Activated CD4-positive, alpha-beta T cell treated with anti-CD3 and anti-CD28 coated beads for 36 hours (primary cell): ENCODE measurements around the gene HOMER1. TPM values are rescaled to one million over a fixed set of nuclear protein-coding genes. Genes with fewer than 3 reads are reported as not detected.

Source experiments
- ATAC-seq: fragments of 200-7000 bp; cut with Tn5 transposase; one replicate; pipeline ENCODE4 v1.10.0; 2021; ENCODE audit warnings: mild to moderate bottlenecking, moderate library complexity
- CTCF ChIA-PET: fragments of 350-600 bp; sonication (Branson Sonifier 250); formaldehyde crosslinking; loops from one replicate; lab custom pipeline; 2021; ENCODE audit warnings: antibody characterized with exemption; lab: Charles Lee
- POLR2A ChIA-PET: fragments of 350-600 bp; sonication (Branson Sonifier 250); formaldehyde crosslinking; loops from one replicate; lab custom pipeline; 2021; ENCODE audit warnings: antibody characterized with exemption, inconsistent platforms; lab: Charles Lee
- DNase-seq: peaks from one replicate; pipeline ENCODE4 v3.0.0-alpha.2; 2020
- H3K27ac Mint-ChIP-seq: one replicate; pipeline ENCODE4 v1.8.0; 2021; ENCODE audit warnings: mixed read lengths
- H3K27me3 Mint-ChIP-seq: one replicate; pipeline ENCODE4 v1.8.0; 2021; ENCODE audit warnings: mixed read lengths
- H3K36me3 Mint-ChIP-seq: one replicate; pipeline ENCODE4 v1.8.0; 2021; ENCODE audit warnings: low read depth, mixed read lengths
- H3K4me1 Mint-ChIP-seq: one replicate; pipeline ENCODE4 v1.8.0; 2021; ENCODE audit warnings: mixed read lengths
- H3K4me3 Mint-ChIP-seq: one replicate; pipeline ENCODE4 v1.8.0; 2021; ENCODE audit warnings: mild to moderate bottlenecking, moderate library complexity, mixed read lengths
- H3K9me3 Mint-ChIP-seq: one replicate; pipeline ENCODE4 v1.8.0; 2021; ENCODE audit warnings: low read depth, mixed read lengths
- intact Hi-C, 2 experiments: fragments of 100-400 bp; cut with DNase I in 1 of 2; cut with micrococcal nuclease in 1 of 2; formaldehyde crosslinking; loops; one replicate each; pipeline versions ENCODE4 v1.14.2 to v1.15.1; 2022 to 2024; cut with DNase I, micrococcal nuclease
- total RNA-seq, 2 experiments: library from RNA; stranded (reverse); gene quantifications; one replicate each; pipeline ENCODE4 v1.2.3, GENCODE V29; 2021

HOMER1 gene
- total RNA-seq, 2 experiments from 2014 or later, result 11.1 to 15.1 TPM

DNA sequence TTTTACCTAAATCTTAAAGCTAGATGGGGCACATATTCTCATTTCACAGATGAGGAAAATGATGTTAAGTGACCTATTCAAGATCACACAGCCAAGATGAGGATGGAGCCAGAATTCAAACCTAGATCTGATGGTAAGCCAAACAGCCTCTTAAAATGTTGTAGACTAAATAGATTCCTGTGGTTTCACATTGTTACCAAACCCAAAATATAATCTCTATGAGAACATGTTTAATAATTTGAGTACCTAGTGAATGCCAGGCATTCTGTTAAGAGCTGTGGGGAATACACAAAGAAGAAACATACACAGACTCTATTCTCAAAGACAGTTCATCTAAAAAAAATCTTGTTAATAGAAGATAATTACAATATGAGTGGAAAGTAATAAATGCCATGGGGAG is 25.2 kb downstream of the HOMER1 start:
- ATAC-seq (no peak), DNase-seq (no peak)
- CTCF ChIA-PET, result interaction anchor here (0.8 to 1.0 kb wide), 2 partner anchors 21 to 24 kb away, joined by 3 to 4 read pairs; no protein-coding TSS in a partner anchor
- Mint-ChIP-seq H3K9me3 (peaks cover 2% of the 10 kb centered on the region), H3K27me3 (peaks cover 4% of the 10 kb centered on the region), H3K36me3 (peaks cover 2% of the 10 kb centered on the region), H3K4me1 (no peaks in the 10 kb centered on the region), H3K27ac (no peak overlapping the region), H3K4me3 (no peak overlapping the region)
- POLR2A ChIA-PET, result no interaction called here
- intact Hi-C loops, result no loop called here

DNA sequence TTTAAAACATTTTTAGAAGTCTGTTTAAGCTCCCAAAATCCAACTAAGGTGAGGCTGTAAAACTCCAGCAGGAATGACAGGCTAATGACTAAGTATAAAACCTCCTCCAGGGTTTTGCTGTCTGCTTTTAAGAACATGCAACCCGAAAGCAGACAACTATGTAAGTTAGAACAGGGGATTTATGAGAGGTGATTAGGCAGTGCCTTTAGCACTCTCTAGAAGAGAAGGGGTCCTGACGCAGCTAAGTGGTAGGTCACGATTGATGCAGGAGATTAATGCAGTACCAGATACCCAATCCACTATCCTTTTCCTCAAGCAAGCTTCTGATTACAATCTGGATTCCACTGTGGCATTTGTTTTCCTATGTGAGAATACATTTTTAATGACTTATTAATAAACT is 25.9 kb downstream of the HOMER1 start:
- DNase-seq (no peak), ATAC-seq (no peak)
- H3K4me3 Mint-ChIP-seq, result no peak overlapping the region
- no peaks in the 10 kb centered on the region for H3K4me1 Mint-ChIP-seq
- ChIA-PET POLR2A (no interaction called here), CTCF (interaction anchor here (0.8 to 1.0 kb wide), 2 partner anchors 22 to 23 kb away, joined by 3 to 4 read pairs; no protein-coding TSS in a partner anchor)
- H3K27ac Mint-ChIP-seq, result no peak overlapping the region
- intact Hi-C loops, result no loop called here
- peaks cover 2% of the 10 kb centered on the region for H3K9me3 Mint-ChIP-seq
- H3K27me3 Mint-ChIP-seq, result peaks cover 2% of the 10 kb centered on the region
- H3K36me3 Mint-ChIP-seq, result peaks cover 2% of the 10 kb centered on the region

DNA sequence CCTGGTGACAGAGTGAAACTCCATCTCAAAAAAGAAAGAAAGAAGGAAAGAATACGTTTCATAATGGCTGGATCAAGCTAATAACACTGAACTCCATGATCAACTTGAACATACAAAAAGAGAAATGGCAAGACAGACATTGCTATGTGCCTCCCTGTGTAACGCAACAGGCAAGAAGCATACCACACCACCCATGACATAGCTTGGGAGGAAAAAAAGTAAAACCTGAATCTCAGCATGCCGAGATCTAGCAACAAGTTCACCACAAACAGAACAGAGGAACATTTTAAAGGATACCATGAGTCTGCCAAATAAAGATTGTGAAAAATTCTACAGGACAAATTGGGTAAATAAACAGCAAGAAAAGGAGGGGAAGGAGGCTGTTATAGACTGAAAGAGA is 26.7 kb downstream of the HOMER1 start:
- no peak for ATAC-seq
- POLR2A ChIA-PET, result no interaction called here
- peaks cover 2% of the 10 kb centered on the region for H3K9me3 Mint-ChIP-seq
- CTCF ChIA-PET, result no interaction called here
- no peak for DNase-seq
- no peaks in the 10 kb centered on the region for H3K4me1 Mint-ChIP-seq
- H3K36me3 Mint-ChIP-seq, result peaks cover 2% of the 10 kb centered on the region
- intact Hi-C loops, result no loop called here
- H3K27me3 Mint-ChIP-seq, result peaks cover 2% of the 10 kb centered on the region
- no peak overlapping the region for H3K27ac Mint-ChIP-seq
- H3K4me3 Mint-ChIP-seq, result no peak overlapping the region

DNA sequence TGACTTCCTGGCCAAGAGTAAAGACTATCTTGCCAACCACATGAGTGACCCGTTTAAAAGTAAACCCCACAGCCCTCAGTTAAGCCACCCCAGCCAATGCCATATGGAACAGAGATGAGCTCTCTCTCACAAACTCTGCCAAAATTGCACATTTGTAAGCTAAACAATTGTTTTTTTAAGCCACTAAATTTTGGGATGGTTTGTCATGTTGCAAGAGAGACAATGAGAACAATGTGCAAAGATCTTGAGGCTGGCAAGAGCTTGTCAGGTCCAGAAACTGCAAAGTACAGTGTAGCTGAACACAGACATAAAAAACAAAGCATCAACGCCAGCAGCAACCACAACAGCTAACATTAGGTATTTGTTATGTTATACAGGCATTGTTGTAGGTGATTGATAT is 27.8 kb downstream of the HOMER1 start:
- POLR2A ChIA-PET, result no interaction called here
- H3K36me3 Mint-ChIP-seq, result peaks cover 2% of the 10 kb centered on the region
- H3K4me1 Mint-ChIP-seq, result no peaks in the 10 kb centered on the region
- intact Hi-C loops, result no loop called here
- CTCF ChIA-PET, result no interaction called here
- H3K9me3 Mint-ChIP-seq, result peaks cover 2% of the 10 kb centered on the region
- no peak overlapping the region for H3K27ac Mint-ChIP-seq
- ATAC-seq (no peak), DNase-seq (no peak)
- no peak overlapping the region for H3K4me3 Mint-ChIP-seq
- H3K27me3 Mint-ChIP-seq, result peaks cover 2% of the 10 kb centered on the region

DNA sequence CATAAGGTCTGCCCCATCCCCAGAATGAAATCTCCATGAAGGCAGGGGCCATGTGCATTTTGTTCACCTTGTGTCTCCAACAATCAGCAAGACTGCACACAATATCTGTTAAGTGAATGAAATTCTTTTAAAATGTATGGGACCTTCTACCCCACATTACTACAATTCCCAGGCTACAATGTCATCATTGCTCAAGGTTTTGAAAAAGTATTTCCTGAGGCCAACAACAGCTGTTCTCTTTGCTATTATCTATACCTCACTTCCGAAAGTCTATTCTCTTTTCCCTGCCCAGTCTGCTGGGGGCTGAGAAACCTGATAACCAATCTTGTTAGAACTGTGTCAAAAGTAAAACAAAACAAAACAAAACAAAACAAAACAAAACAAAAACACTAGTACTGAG is 29.2 kb downstream of the HOMER1 start:
- H3K36me3 Mint-ChIP-seq, result peaks cover 2% of the 10 kb centered on the region
- DNase-seq (no peak), ATAC-seq (no peak)
- intact Hi-C loops, result no loop called here
- H3K4me3 Mint-ChIP-seq, result no peak overlapping the region
- peaks cover 2% of the 10 kb centered on the region for H3K9me3 Mint-ChIP-seq
- CTCF ChIA-PET, result interaction anchor here (0.6 kb wide), 1 partner anchor 12 kb away, joined by 3 read pairs; no protein-coding TSS in a partner anchor
- no peak overlapping the region for H3K27ac Mint-ChIP-seq
- POLR2A ChIA-PET, result no interaction called here
- no peaks in the 10 kb centered on the region for H3K4me1 Mint-ChIP-seq
- H3K27me3 Mint-ChIP-seq, result peaks cover 2% of the 10 kb centered on the region

DNA sequence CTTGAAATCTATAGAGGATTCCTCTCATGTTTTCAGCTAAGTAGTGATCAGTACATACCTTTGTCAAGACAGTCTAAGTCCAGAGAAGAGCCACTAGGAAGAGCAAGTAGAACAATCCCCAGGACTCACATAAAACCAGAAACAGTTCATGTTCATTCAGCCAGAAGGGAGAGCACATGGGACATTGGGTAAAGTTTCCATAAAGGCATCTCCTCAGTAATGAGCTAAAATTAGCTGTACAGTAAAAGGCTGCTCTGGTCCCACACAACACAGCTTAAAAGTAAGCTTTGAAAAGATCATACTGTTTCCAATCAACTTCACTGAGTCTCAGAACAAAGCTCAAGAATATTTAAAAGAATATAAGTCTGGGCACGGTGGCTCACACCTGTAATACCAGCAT is 32.4 kb downstream of the HOMER1 start:
- DNase-seq, result no peak
- no peak overlapping the region for H3K27ac Mint-ChIP-seq
- peaks cover 2% of the 10 kb centered on the region for H3K36me3 Mint-ChIP-seq
- intact Hi-C loops, result no loop called here
- H3K4me1 Mint-ChIP-seq, result no peaks in the 10 kb centered on the region
- ChIA-PET CTCF (interaction anchor here (0.6 kb wide), 3 partner anchors 28 to 223 kb away, joined by 4 read pairs; no protein-coding TSS in a partner anchor), POLR2A (no interaction called here)
- H3K27me3 Mint-ChIP-seq, result no peaks in the 10 kb centered on the region
- ATAC-seq, result no peak
- H3K4me3 Mint-ChIP-seq, result no peak overlapping the region
- H3K9me3 Mint-ChIP-seq, result peaks cover 2% of the 10 kb centered on the region

DNA sequence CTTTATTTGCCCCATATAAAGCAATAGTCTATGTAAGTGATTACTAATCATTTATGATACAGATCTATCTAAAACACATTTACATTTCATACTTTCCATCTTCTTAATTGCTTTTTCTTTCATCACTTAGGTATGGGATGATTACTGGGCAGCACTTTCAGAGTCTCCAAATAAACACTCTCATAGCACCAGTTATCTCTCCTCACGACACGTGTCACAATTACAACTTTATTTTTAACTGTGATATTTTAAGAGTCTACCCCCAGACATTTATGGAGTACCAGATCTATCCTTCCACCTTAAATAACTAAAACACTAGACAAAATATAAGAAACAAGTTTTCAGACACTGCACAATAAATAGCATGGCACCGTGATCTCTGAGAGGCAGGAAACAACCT is 32.9 kb downstream of the HOMER1 start:
- ATAC-seq, result no peak
- Mint-ChIP-seq H3K27ac (no peak overlapping the region), H3K4me3 (no peak overlapping the region), H3K36me3 (peaks cover 2% of the 10 kb centered on the region), H3K4me1 (no peaks in the 10 kb centered on the region), H3K27me3 (no peaks in the 10 kb centered on the region), H3K9me3 (peaks cover 2% of the 10 kb centered on the region)
- intact Hi-C loops, result no loop called here
- POLR2A ChIA-PET, result no interaction called here
- DNase-seq, result no peak
- CTCF ChIA-PET, result no interaction called here

DNA sequence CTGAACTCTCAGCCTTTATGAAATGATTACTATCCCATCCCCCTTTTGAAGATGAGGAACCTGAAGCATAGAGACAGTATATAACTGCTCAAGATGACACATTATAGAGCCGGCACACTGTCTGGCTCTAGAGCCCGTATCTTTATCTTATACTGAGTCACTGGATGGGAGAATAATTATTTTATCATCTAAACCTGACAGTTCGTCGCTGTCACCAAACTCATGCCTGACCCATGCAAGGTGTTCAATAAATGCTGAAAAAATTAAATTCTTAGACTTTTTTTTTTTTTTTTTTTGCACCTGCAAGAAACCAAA is 38.8 kb downstream of the HOMER1 start:
- intact Hi-C loops, result no loop called here
- no peaks in the 10 kb centered on the region for H3K4me1 Mint-ChIP-seq
- H3K27ac Mint-ChIP-seq, result no peak overlapping the region
- ChIA-PET POLR2A (no interaction called here), CTCF (no interaction called here)
- DNase-seq (no peak), ATAC-seq (no peak)
- H3K36me3 Mint-ChIP-seq, result no peaks in the 10 kb centered on the region
- no peaks in the 10 kb centered on the region for H3K27me3 Mint-ChIP-seq
- no peak overlapping the region for H3K4me3 Mint-ChIP-seq
- H3K9me3 Mint-ChIP-seq, result no peaks in the 10 kb centered on the region

DNA sequence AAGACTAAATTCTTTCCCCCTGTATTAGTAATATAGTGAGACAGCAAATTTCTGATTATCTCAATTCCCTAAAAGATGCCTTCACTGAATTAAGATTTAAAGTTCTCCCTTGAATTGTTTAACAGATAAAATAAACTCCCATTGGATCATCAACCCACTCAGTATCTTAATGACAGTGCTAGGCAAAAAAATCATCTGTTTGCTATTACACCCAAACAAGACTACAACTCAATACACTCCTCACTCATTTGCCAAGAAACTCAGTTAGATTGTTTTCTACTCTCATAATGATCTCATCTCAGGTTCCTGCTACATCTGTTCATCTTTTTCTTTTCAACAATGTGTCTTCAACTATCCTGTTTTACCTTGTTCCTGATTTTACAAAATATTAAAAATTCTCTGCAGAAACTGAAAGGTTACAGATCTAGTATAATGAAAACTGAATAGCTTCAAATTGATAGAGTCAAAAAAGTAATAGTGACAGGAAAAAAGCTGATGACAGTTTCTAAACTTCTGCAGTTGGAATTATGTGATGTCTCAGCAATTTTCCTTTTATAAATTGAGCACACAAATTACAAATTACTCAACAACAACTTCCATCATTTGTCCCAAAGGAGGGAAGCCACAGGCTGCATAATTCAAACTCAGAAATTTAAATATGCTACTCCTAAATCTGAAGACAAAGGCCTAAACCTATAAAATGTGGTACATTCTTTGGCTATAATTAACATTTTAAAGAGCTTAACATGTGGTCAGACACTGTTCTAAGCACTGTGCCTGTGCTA is 39.4 kb downstream of the HOMER1 start:
- Mint-ChIP-seq H3K4me3 (no peak overlapping the region), H3K9me3 (no peaks in the 10 kb centered on the region), H3K36me3 (no peaks in the 10 kb centered on the region), H3K27me3 (no peaks in the 10 kb centered on the region), H3K27ac (no peak overlapping the region), H3K4me1 (no peaks in the 10 kb centered on the region)
- POLR2A ChIA-PET, result no interaction called here
- ATAC-seq, result no peak
- CTCF ChIA-PET, result no interaction called here
- intact Hi-C loops, result no loop called here
- no peak for DNase-seq

DNA sequence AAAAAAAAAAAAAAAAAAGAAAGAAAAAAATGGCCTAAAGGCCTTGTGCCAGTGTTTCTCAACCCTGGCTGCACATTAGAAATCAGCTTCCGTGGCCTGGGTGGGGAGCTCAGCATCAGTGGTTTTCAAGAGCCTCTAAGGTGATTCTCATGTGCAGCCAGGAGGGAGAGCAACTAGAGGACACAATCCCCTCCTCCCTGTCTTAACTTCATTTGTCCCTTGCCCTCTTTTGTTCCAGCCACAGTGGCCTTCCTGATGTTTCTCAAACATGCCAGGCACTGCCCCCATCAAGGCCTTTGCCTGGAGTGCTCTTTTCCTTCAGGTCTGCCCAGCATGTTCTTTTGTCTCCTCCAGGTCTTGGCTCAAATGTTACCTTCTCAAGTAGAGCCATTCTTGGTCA is 42.4 kb downstream of the HOMER1 start:
- DNase-seq, result no peak
- CTCF ChIA-PET, result no interaction called here
- Mint-ChIP-seq H3K4me3 (no peak overlapping the region), H3K27ac (no peak overlapping the region), H3K9me3 (no peaks in the 10 kb centered on the region), H3K36me3 (no peaks in the 10 kb centered on the region), H3K4me1 (no peaks in the 10 kb centered on the region), H3K27me3 (no peaks in the 10 kb centered on the region)
- intact Hi-C loops, result no loop called here
- ATAC-seq, result no peak
- POLR2A ChIA-PET, result no interaction called here

DNA sequence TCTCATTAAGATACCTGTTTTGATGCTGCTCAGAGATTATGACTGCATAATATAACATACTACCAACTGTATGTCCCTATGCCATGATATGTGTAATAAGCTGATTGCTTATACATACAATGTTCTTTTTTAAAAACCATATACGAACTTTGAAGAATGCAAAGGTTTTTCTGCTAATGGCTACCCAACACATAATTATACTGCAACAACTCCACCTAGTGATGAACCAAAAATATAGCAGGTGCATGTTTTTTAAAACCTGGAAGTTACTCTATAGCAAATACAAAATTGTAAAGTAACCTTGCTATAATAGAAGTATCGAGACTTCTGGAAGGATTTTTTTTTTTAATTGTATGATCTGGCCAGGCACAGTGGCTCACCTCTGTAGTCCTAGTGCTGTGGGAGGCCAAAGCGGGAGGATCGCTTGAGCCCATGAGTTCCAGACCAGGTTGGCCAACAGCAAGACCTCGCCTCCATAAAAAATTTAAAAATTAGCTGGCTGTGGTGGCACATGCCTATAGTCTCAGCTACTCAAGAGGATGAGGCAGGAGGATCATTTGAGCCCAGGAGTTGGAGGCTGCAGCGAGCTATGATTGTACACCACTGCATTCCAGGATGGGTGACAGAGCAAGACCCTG is 49.1 kb downstream of the HOMER1 start:
- Mint-ChIP-seq H3K27me3 (peaks cover 3% of the 10 kb centered on the region), H3K9me3 (no peaks in the 10 kb centered on the region), H3K4me3 (no peak overlapping the region), H3K27ac (no peak overlapping the region), H3K4me1 (no peaks in the 10 kb centered on the region), H3K36me3 (no peaks in the 10 kb centered on the region)
- intact Hi-C loops, result loop anchor here (1.0 to 5.0 kb wide), 4 partner anchors 228 to 440 kb away; partner anchors contain the start of gene JMY (in 1 of the 2)
- ChIA-PET CTCF (interaction anchor here (0.7 to 5.6 kb wide), 8 partner anchors 17 to 443 kb away, joined by 3 to 47 read pairs (median 5); no protein-coding TSS in a partner anchor), POLR2A (no interaction called here)
- DNase-seq (no peak), ATAC-seq (peak; percentile 30)

DNA sequence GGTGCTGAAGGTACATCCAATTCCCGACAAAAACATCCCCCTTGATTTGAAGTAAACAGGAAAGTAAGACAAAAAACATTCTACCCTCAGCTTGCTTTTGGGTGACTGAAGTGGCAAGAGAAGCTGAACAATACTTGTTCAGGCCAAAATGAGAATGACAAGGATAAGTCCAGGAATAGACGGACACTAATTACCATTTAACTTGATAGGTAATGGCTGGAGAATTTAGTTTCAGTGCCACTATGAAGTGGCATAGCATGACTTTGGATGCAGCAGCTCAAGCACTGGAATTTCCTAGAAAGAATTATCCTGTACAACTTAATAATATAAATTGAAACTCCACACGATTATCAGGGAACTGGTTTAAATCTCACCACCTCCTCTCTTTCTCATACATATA is 49.7 kb downstream of the HOMER1 start:
- no peaks in the 10 kb centered on the region for H3K9me3 Mint-ChIP-seq
- ChIA-PET CTCF (interaction anchor here (1.0 to 5.6 kb wide), 7 partner anchors 16 to 443 kb away, joined by 3 to 47 read pairs (median 6); no protein-coding TSS in a partner anchor), POLR2A (no interaction called here)
- no peak for DNase-seq
- no peak overlapping the region for H3K4me3 Mint-ChIP-seq
- H3K4me1 Mint-ChIP-seq, result no peaks in the 10 kb centered on the region
- no peaks in the 10 kb centered on the region for H3K36me3 Mint-ChIP-seq
- ATAC-seq, result no peak
- intact Hi-C loops, result loop anchor here (1.0 to 5.0 kb wide), 4 partner anchors 227 to 439 kb away; partner anchors contain the start of gene JMY (in 1 of the 2)
- no peak overlapping the region for H3K27ac Mint-ChIP-seq
- H3K27me3 Mint-ChIP-seq, result peaks cover 3% of the 10 kb centered on the region
